ENCODE results near the gene PTOV1. TPM values are rescaled to one million over a fixed set of nuclear protein-coding genes. Genes with fewer than 3 reads are reported as not detected.

Gene PTOV1
- total RNA-seq, 1 donor from 2014 or later: 168 TPM

GRCh38 chr19:49861541-49862378 is 10.8 kb downstream of the PTOV1 start:
- no peak for DNase-seq (ENCODE audit: low spot score)
- peaks cover 15% of the 10 kb centered on the region for H3K36me3 Mint-ChIP-seq (ENCODE audit: low read depth)
- no peak overlapping the region for H3K27ac Mint-ChIP-seq (ENCODE audit: unreplicated experiment)
- no peak for TF ChIP-seq CTCF (IDR thresholded peaks at IDR 0.05)
- no peaks in the 10 kb centered on the region for H3K27me3 Mint-ChIP-seq (ENCODE audit: low read depth)
- peaks cover 28% of the 10 kb centered on the region for H3K4me1 Mint-ChIP-seq (ENCODE audit: low read depth)
- H3K9me3 Mint-ChIP-seq (ENCODE audit: low read depth): no peaks in the 10 kb centered on the region
- no peak overlapping the region for H3K4me3 Mint-ChIP-seq (ENCODE audit: unreplicated experiment)

GRCh38 chr19:49862391-49863253 is 11.7 kb downstream of the PTOV1 start:
- H3K27ac Mint-ChIP-seq (ENCODE audit: unreplicated experiment): no peak overlapping the region

GRCh38 chr19:49863254-49863934 is 12.4 kb downstream of the PTOV1 start:
- Mint-ChIP-seq H3K4me3 (ENCODE audit: unreplicated experiment) (no peak overlapping the region), H3K4me1 (ENCODE audit: low read depth) (peaks cover 36% of the 10 kb centered on the region), H3K27me3 (ENCODE audit: low read depth) (no peaks in the 10 kb centered on the region), H3K36me3 (ENCODE audit: low read depth) (peaks cover 15% of the 10 kb centered on the region), H3K27ac (ENCODE audit: unreplicated experiment) (no peak overlapping the region), H3K9me3 (ENCODE audit: low read depth) (no peaks in the 10 kb centered on the region)
- no peak for TF ChIP-seq CTCF (IDR thresholded peaks at IDR 0.05)
- DNase-seq (ENCODE audit: low spot score): no peak

More at GRCh38 chr19:49862391-49863253, 11.7 kb downstream of the PTOV1 start:
- no peak overlapping the region for H3K4me3 Mint-ChIP-seq (ENCODE audit: unreplicated experiment)
- H3K36me3 Mint-ChIP-seq (ENCODE audit: low read depth): peaks cover 15% of the 10 kb centered on the region
- no peak for DNase-seq (ENCODE audit: low spot score)
- no peaks in the 10 kb centered on the region for H3K27me3 Mint-ChIP-seq (ENCODE audit: low read depth)
- no peaks in the 10 kb centered on the region for H3K9me3 Mint-ChIP-seq (ENCODE audit: low read depth)
- peaks cover 31% of the 10 kb centered on the region for H3K4me1 Mint-ChIP-seq (ENCODE audit: low read depth)
- TF ChIP-seq CTCF (IDR thresholded peaks at IDR 0.05): peak; percentile 60

GRCh38 chr19:49863935-49864320 is 13.0 kb downstream of the PTOV1 start:
- H3K27ac Mint-ChIP-seq (ENCODE audit: unreplicated experiment): no peak overlapping the region
- DNase-seq (ENCODE audit: low spot score): no peak
- no peak overlapping the region for H3K4me3 Mint-ChIP-seq (ENCODE audit: unreplicated experiment)
- no peaks in the 10 kb centered on the region for H3K9me3 Mint-ChIP-seq (ENCODE audit: low read depth)
- no peaks in the 10 kb centered on the region for H3K27me3 Mint-ChIP-seq (ENCODE audit: low read depth)
- peaks cover 34% of the 10 kb centered on the region for H3K4me1 Mint-ChIP-seq (ENCODE audit: low read depth)
- peaks cover 15% of the 10 kb centered on the region for H3K36me3 Mint-ChIP-seq (ENCODE audit: low read depth)
- no peak for TF ChIP-seq CTCF (IDR thresholded peaks at IDR 0.05)

GRCh38 chr19:49864890-49865289 is 13.9 kb downstream of the PTOV1 start:
- Mint-ChIP-seq H3K27me3 (ENCODE audit: low read depth) (no peaks in the 10 kb centered on the region), H3K27ac (ENCODE audit: unreplicated experiment) (peak overlapping the region; percentile 54), H3K9me3 (ENCODE audit: low read depth) (no peaks in the 10 kb centered on the region), H3K4me1 (ENCODE audit: low read depth) (peaks cover 32% of the 10 kb centered on the region), H3K36me3 (ENCODE audit: low read depth) (peaks cover 14% of the 10 kb centered on the region), H3K4me3 (ENCODE audit: unreplicated experiment) (no peak overlapping the region)
- no peak for TF ChIP-seq CTCF (IDR thresholded peaks at IDR 0.05)
- no peak for DNase-seq (ENCODE audit: low spot score)
